ENCODE results near the gene SSNA1. TPM values are rescaled to one million over a fixed set of nuclear protein-coding genes. Genes with fewer than 3 reads are reported as not detected.

Gene SSNA1
- total and polyA plus RNA-seq, 9 of the 15 experiments (the other 6 are each of a cell fraction or from before 2014, with no cell fraction given): 1.9 to 130 (median 57.1) TPM

GRCh38 chr9:137221095-137221505 is 32.6 kb downstream of the SSNA1 start:
- in situ Hi-C loops (cut with MboI): no loop called here
- no TSS peak for BruUV-seq (replicated peaks)

More at GRCh38 chr9:137221095-137221505, 32.6 kb downstream of the SSNA1 start:
- H3K9ac ChIP-seq (ENCODE audit: insufficient read depth in 1 of 2, low read depth in 2 of 2, low read length in 2 of 2): no peak overlapping the region
- H3K36me3 ChIP-seq (ENCODE audit: control insufficient read depth, insufficient read depth, low read length): peaks cover 11% of the 10 kb centered on the region; the same call in 1 of the 3 replicates
- H3K4me2 ChIP-seq (ENCODE audit: insufficient read depth, low read length): no peak overlapping the region
- intact Hi-C loops (cut with micrococcal nuclease): no loop called here
- no peaks in the 10 kb centered on the region for H3K9me3 ChIP-seq (replicated peaks; ENCODE audit: control insufficient read depth, insufficient read depth, low read depth, low read length)
- DNase-seq (ENCODE audit: extremely low read depth in 1 of 4, low spot score in 3 of 4) (no peak), ATAC-seq (no peak), FAIRE-seq (no peak)
- no peak overlapping the region for H3K4me3 ChIP-seq
- H3K9me1 ChIP-seq (ENCODE audit: control insufficient read depth, insufficient read depth, low read length): no peaks in the 10 kb centered on the region
- no CpG with 5 or more reads among the region's 14 CpGs for WGBS (ENCODE audit: insufficient coverage, low coverage, missing lambda C conversion rate)
- no peaks in the 10 kb centered on the region for H4K20me1 ChIP-seq (replicated peaks; ENCODE audit: control insufficient read depth, insufficient read depth, low read length)
- H3K27me3 ChIP-seq (ENCODE audit: control insufficient read depth in 2 of 2, insufficient read depth in 2 of 2, low read length in 2 of 2): no peaks in the 10 kb centered on the region
- peaks cover 34 to 95% of the 10 kb centered on the region in 2 experiments for H3K4me1 ChIP-seq (replicated peaks in 1 of 2; ENCODE audit: control insufficient read depth in 2 of 2, insufficient read depth in 2 of 2, low read length in 2 of 2)
- CTCF ChIA-PET (ENCODE audit: low intra/inter-chr PET ratio): no interaction called here
- no peak overlapping the region for H2AFZ ChIP-seq (ENCODE audit: low read depth, low read length)
- peaks cover 18% of the 10 kb centered on the region; the same call in 2 of the 3 replicates for H3K79me2 ChIP-seq (ENCODE audit: control insufficient read depth, insufficient read depth, low read length)
- no peak overlapping the region for H3K27ac ChIP-seq (ENCODE audit: extremely low read depth, low read depth, low read length)
- POLR2A ChIA-PET: interaction anchor here (0.9 to 1.6 kb wide), 4 partner anchors 11 to 33 kb away, joined by 3 to 6 read pairs (median 4); partner anchors contain the start of genes ANAPC2 and SSNA1
- TF ChIP-seq VEZF1 (CRISPR knock-in tag; IDR thresholded peaks at IDR 0.05): peak; percentile 21; the same call in 1 of the 2 replicates
- TF ChIP-seq, protein P1, sequence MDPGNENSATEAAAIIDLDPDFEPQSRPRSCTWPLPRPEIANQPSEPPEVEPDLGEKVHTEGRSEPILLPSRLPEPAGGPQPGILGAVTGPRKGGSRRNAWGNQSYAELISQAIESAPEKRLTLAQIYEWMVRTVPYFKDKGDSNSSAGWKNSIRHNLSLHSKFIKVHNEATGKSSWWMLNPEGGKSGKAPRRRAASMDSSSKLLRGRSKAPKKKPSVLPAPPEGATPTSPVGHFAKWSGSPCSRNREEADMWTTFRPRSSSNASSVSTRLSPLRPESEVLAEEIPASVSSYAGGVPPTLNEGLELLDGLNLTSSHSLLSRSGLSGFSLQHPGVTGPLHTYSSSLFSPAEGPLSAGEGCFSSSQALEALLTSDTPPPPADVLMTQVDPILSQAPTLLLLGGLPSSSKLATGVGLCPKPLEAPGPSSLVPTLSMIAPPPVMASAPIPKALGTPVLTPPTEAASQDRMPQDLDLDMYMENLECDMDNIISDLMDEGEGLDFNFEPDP (CRISPR knock-in tag; IDR thresholded peaks at IDR 0.05): no peak
- TF ChIP-seq EZH2 (IDR thresholded peaks at IDR 0.05; ENCODE audit: borderline replicate concordance, low read depth, low read length): no peak
